GM12872 (cell line): ENCODE data around the gene CTNNA2.

Source experiments
- TF ChIP-seq, protein P1 (sequence below): IDR thresholded peaks from 3 replicates; pipeline ENCODE4 v1.5.1; 2011; ENCODE audit warnings: low read depth, mild to moderate bottlenecking, low read length, moderate library complexity; ENCODE audit not compliant: insufficient read depth

Gene CTNNA2

DNA sequence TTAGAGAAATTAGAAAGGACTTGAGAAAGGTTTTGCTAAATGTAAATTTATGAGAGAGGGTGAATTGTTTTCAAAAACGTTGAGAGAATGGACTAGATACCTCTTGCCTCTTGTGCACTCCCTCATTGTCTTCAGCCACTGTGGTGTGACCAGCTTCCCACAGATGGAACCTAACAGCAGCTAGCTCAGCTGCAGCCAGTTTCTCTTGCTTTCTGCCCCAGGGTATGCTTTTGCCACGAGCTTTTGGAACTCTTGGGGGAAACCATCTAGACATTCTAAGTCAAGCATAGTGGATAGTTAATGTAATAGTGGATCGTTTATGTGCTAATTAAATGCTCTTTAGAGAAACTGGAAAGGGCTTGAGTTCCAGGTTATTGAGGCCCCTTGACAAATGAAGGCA, 288.2 kb downstream of the CTNNA2 start:
- TF ChIP-seq, protein P1, sequence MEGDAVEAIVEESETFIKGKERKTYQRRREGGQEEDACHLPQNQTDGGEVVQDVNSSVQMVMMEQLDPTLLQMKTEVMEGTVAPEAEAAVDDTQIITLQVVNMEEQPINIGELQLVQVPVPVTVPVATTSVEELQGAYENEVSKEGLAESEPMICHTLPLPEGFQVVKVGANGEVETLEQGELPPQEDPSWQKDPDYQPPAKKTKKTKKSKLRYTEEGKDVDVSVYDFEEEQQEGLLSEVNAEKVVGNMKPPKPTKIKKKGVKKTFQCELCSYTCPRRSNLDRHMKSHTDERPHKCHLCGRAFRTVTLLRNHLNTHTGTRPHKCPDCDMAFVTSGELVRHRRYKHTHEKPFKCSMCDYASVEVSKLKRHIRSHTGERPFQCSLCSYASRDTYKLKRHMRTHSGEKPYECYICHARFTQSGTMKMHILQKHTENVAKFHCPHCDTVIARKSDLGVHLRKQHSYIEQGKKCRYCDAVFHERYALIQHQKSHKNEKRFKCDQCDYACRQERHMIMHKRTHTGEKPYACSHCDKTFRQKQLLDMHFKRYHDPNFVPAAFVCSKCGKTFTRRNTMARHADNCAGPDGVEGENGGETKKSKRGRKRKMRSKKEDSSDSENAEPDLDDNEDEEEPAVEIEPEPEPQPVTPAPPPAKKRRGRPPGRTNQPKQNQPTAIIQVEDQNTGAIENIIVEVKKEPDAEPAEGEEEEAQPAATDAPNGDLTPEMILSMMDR, result no peak

- TF ChIP-seq, protein P1, result no peak
These were observed 304.4 kb downstream of the CTNNA2 start for GRCh38 chr2:79817288-79817687.

DNA sequence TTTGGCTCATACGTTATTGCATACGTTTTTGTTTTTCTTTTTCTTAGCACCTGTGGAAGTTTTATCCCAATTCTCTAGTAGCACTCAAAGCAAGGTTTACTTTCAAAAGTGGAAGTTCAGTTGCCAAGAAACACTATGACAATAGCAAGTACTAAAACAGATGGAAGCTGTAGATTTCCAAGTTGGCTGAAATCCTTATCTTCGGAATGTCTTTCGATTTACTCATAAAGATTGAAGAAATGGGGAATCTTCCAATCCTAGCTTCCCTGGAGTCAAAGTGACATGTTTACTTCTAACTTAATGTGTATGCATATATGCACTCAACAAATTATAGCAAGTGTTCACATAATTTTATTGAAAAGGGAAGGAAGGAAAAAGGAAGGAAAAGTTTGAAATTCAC, 307.4 kb downstream of the CTNNA2 start:
- TF ChIP-seq, protein P1, result no peak

- TF ChIP-seq, protein P1, result no peak
These were observed 309.3 kb downstream of the CTNNA2 start for GRCh38 chr2:79822136-79822535.

- TF ChIP-seq, protein P1, result no peak
These were observed 311.4 kb downstream of the CTNNA2 start for GRCh38 chr2:79824086-79824786.

- TF ChIP-seq, protein P1, result no peak
These were observed 315.0 kb downstream of the CTNNA2 start for GRCh38 chr2:79827881-79828280.

DNA sequence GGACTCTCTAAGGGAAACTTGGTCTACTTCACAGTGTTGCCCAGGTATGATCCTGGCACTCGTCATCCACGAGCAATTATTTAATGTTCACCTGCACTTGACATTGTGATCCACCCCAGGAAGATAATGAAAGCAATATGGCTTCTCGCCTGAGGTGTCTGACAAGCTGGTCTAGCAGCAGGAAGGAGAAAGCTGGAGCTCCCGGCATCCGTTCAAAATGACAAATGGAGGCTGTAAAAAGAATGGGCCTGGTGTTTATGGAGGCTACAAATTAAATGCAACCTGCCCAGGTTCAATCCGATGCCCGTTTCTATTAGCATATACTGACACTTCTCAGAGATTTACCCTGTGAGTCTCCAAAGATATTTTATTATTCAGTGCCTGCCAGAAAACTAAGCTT, 317.6 kb downstream of the CTNNA2 start:
- TF ChIP-seq, protein P1, result no peak
